Pancreas (tissue), 10 donors: ENCODE measurements around the gene RPP14. TPM values are rescaled to one million over a fixed set of nuclear protein-coding genes. Genes with fewer than 3 reads are reported as not detected.
"Not testable (repeated sequence)": the region's sequence is repeated elsewhere in the genome, so short reads cannot be mapped to it uniquely, and the experiment has no call there.

ENCODE experiments used
- ATAC-seq, 4 donors: fragments of 200-7000 bp; cut with Tn5 transposase; one replicate each; pipeline versions ENCODE4 v1.8.0 to v1.9.1; 2020; ENCODE audit warnings: mild to moderate bottlenecking in 4 of 4, moderate library complexity in 4 of 4
- DNase-seq, 6 donors: peaks; one replicate each; pipeline ENCODE4 v3.0.0-alpha.2; 2020
- FAIRE-seq: peaks from 2 replicates; lab custom pipeline; 2012; peaks lifted over from hg19 to GRCh38; lab: Jason Lieb, UNC
- H3K27ac ChIP-seq, 4 donors: fragments of 200-600 bp; sonication (generic); 1 replicate in 3 of 4; 2 replicates in 1 of 4; pipeline versions ENCODE4 v1.5.0 to v1.8.0; 2020
- H3K27me3 ChIP-seq, 4 donors: fragments of 200-600 bp; one replicate each; pipeline ENCODE4 v1.8.0; 2021
- H3K36me3 ChIP-seq, 3 donors: fragments of 200-600 bp; sonication (generic) in 1 of 3; one replicate each; pipeline versions ENCODE4 v1.5.0 to v1.8.0; 2020 to 2021
- H3K4me1 ChIP-seq, 3 donors: fragments of 200-600 bp; one replicate each; pipeline ENCODE4 v1.8.0; 2021
- H3K4me3 ChIP-seq, 4 donors: fragments of 200-600 bp; sonication (generic) in 2 of 4; one replicate each; pipeline versions ENCODE4 v1.5.0 to v1.8.0; 2020 to 2021
- H3K9me3 ChIP-seq, 4 donors: fragments of 200-600 bp; one replicate each; pipeline ENCODE4 v1.8.0; 2021
- CTCF ChIP-seq, 4 donors: fragments of 200-600 bp; sonication (generic) in 3 of 4; IDR thresholded peaks; one replicate each; pipeline versions ENCODE4 v1.5.0 to v1.8.0; 2021; ENCODE audit warnings: antibody characterized with exemption in 4 of 4
- WGBS, 2 donors: extraction: QIAGEN DNeasy Blood & Tissue Kit; methylation state at CpG; one replicate each; pipeline ENCODE4 v1.1.7; 2013; 5-methylcytosine and 5-hydroxymethylcytosine counted together
- intact Hi-C, 3 donors: fragments of 100-400 bp; cut with DNase I; formaldehyde crosslinking; loops; one replicate each; pipeline versions ENCODE4 v1.11.1 to v1.14.2; 2022
- polyA plus RNA-seq, 2 donors: library from polyadenylated mRNA; stranded (reverse); fragments of 200-250 nt; gene quantifications; one replicate each; pipeline ENCODE4 v1.2.3, GENCODE V29; 2013
- total RNA-seq, 6 donors: library from RNA; stranded (reverse); fragmentation: NEBNext Ultra II Directional in 4 of 6; extraction: Animal tissue kit (Norgen Biotek cat#: 25700) in 4 of 6; gene quantifications; one replicate each; pipeline versions ENCODE4 v1.2.1 to v1.2.4, GENCODE V29; 2021 to 2023
- donor health status: healthy with polysubstance abuse.
- donor health status: DM: no; HTN: no; CAD: no; lungs with moderate emphysema.
- donor health status: DM: no; HTN: no; CAD: no.
- donor health status: control.
- donor health status: control.
- donor health status: Bipolar disorder and iron deficiency.
- donor health status: DM: yes; HTN: yes; CAD: no.
- donor health status: DM: no; HTN: no; CAD: no.
- donor health status: DM: no; HTN: no; CAD: no.
- donor health status: DM: yes; HTN: yes; CAD: no.

The RPP14 gene
- total and polyA plus RNA-seq, 8 donors = 5.0 to 8.1 (median 6.7) TPM

GRCh38 chr3:58281069-58281468 is 25.0 kb upstream of the RPP14 start:
- Histone ChIP-seq H3K36me3 (no peaks in the 10 kb centered on the region), H3K9me3 (no peaks in the 10 kb centered on the region), H3K27me3 (no peaks in the 10 kb centered on the region), H3K27ac (no peak overlapping the region), H3K4me3 (no peak overlapping the region), H3K4me1 (no peaks in the 10 kb centered on the region)
- intact Hi-C loops = no loop called here
- 78 to 88% methylated on average over 7 of the region's 7 CpGs for WGBS, 2 donors
- ATAC-seq (no peak), DNase-seq (no peak), FAIRE-seq (no peak)
- TF ChIP-seq CTCF (IDR thresholded peaks at IDR 0.05) = no peak

DNA sequence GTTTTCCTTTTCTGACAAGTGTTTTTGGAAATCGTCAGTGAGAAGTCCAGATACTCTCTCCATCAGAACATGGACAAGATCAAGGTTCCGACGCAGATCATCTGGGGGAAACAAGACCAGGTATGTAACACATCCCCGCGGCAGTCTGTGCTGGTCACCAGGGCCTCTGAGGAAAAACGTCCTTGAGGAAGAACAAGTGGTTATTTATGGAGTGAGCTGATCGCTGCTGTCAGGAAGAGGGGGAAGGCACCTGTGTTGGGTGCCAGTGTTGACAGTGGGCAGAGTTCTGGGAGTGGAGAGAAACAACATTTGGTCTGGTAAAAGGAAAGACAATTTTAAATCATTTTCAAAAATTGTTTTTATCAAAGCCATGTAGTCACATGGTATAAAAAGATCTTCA is 20.7 kb upstream of the RPP14 start:
- DNase-seq = no peak
- 73 to 75% methylated on average over 7 of the region's 7 CpGs for WGBS, 2 donors
- intact Hi-C loops = no loop called here
- H3K9me3 ChIP-seq = no peaks in the 10 kb centered on the region
- no peaks in the 10 kb centered on the region for H3K36me3 ChIP-seq
- no peak overlapping the region for H3K4me3 ChIP-seq
- no peak overlapping the region for H3K27ac ChIP-seq
- H3K27me3 ChIP-seq = no peaks in the 10 kb centered on the region
- no peak for FAIRE-seq
- no peaks in the 10 kb centered on the region for H3K4me1 ChIP-seq
- ATAC-seq = no peak
- TF ChIP-seq CTCF (IDR thresholded peaks at IDR 0.05) = no peak

DNA sequence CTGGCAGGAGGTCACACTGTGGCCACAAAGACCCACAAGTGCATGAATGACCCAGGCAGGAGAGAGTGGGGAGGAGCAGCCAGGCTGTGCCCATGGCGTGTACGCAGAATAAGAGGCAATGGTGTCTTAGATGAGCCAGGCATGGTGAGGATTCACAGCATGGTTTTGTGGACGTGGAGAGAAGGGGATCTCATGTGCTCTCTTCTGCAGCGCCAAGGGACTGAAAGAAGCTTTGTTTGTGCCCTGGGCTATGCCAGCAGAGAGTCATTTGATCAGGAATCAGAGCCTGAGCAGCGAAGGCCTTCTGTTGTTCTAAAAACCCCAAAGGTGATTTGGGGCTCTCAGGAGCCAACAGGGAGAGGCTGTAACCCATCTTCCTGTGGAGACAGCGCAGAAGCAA is 18.7 kb upstream of the RPP14 start:
- FAIRE-seq (no peak), ATAC-seq (no peak), DNase-seq (no peak)
- no peak for TF ChIP-seq CTCF (IDR thresholded peaks at IDR 0.05)
- intact Hi-C loops = no loop called here
- Histone ChIP-seq H3K9me3 (no peaks in the 10 kb centered on the region), H3K27ac (no peak overlapping the region), H3K36me3 (no peaks in the 10 kb centered on the region), H3K4me1 (no peaks in the 10 kb centered on the region), H3K4me3 (no peak overlapping the region), H3K27me3 (no peaks in the 10 kb centered on the region)
- WGBS, 2 donors = 91 to 95% methylated on average over 6 of the region's 6 CpGs

- Histone ChIP-seq H3K4me1 (no peaks in the 10 kb centered on the region), H3K4me3 (no peak overlapping the region), H3K27me3 (no peaks in the 10 kb centered on the region), H3K27ac (no peak overlapping the region), H3K9me3 (no peaks in the 10 kb centered on the region), H3K36me3 (no peaks in the 10 kb centered on the region)
- DNase-seq = no peak
- 87 to 88% methylated on average over 4 of the region's 4 CpGs for WGBS, 2 donors
- FAIRE-seq = no peak
- intact Hi-C loops = no loop called here
- ATAC-seq = no peak
- TF ChIP-seq CTCF (IDR thresholded peaks at IDR 0.05) = no peak
Observed at GRCh38 chr3:58288011-58288728, 17.9 kb upstream of the RPP14 start.

- H3K4me3 ChIP-seq, DNase-seq, H3K9me3 ChIP-seq, H3K36me3 ChIP-seq, H3K27ac ChIP-seq, H3K4me1 ChIP-seq, FAIRE-seq, ATAC-seq, intact Hi-C loops, H3K27me3 ChIP-seq: not testable (repeated sequence)
- 90 to 94% methylated on average over 3 of the region's 4 CpGs for WGBS, 2 donors
Observed at GRCh38 chr3:58288964-58289613, 17.0 kb upstream of the RPP14 start.

DNA sequence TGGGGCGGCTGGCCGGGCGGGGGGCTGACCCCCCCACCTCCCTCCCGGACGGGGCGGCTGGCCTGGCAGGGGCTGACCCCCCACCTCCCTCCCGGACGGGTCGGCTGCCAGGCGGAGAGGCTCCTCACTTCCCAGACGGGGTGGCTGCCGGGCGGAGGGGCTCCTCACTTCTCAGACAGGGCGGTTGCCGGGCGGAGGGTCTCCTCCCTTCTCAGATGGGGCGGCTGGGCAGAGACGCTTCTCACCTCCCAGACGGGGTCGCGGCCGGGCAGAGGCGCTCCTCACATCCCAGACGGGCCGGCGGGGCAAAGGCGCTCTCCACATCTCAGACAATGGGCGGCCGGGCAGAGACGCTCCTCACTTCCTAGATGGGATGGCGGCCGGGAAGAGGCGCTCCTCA is 15.6 kb upstream of the RPP14 start:
- not testable (repeated sequence) for FAIRE-seq, H3K4me3 ChIP-seq
- intact Hi-C loops = loop anchor here in 1 of 3 donors (10.0 kb wide), 1 partner anchor 106 kb away; no protein-coding TSS in a partner anchor

More for the DNA sequence above, 15.6 kb upstream of the RPP14 start:
- ATAC-seq, H3K27me3 ChIP-seq, H3K4me1 ChIP-seq, H3K36me3 ChIP-seq, DNase-seq, H3K9me3 ChIP-seq, H3K27ac ChIP-seq: not testable (repeated sequence)
- 98 to 99% methylated on average over 12 to 30 of the region's 33 CpGs for WGBS, 2 donors
